PC-3 (cell line): Measurements from ENCODE around the gene RAD50.

Source experiments
- CTCF ChIP-seq: fragments of 300-600 bp; sonication (generic); conservative IDR thresholded peaks from 2 replicates; pipeline ENCODE4 v1.5.1; 2017; ENCODE audit warnings: antibody characterized with exemption, low read depth, mild to moderate bottlenecking, low read length
- EZH2 ChIP-seq: fragments of 300-600 bp; sonication (generic); IDR thresholded peaks from one replicate; pipeline ENCODE4 v1.6.1; 2017; ENCODE audit warnings: antibody characterized with exemption, mild to moderate bottlenecking, low read length; ENCODE audit not compliant: unreplicated experiment
- EZH2phosphoT487 ChIP-seq: fragments of 300-600 bp; sonication (generic); IDR thresholded peaks from 2 replicates; pipeline ENCODE4 v1.6.1; 2018; ENCODE audit warnings: mild to moderate bottlenecking, antibody characterized with exemption, low read length, borderline replicate concordance

DNA sequence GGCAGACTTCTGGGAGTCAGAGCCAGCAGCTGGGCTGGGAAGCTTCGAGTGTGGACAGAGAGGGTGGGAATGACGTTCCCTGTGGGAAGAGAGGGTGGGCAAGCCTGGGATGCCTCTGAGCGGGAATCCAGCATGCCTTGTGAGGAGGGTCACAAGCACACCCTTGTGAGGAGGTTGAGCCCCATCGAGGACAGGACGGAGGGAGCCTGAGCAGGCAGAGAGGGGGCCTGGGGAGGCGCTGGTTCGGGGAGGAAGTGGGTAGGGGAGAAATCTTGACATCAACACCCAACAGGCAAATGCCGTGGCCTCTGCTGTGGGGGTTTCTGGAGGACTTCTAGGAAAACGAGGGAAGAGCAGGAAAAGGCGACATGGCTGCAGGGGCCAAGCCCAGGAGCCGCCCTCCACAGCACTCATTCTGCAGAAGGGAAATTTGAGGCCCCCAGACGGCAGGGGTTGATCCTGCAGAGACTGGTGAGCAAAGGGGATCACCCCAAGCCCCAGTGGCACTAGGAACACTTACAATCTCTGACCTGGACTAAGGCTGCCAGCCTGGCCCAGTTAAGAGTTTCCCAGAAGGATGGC lies 100.1 kb downstream of the RAD50 start:
- TF ChIP-seq CTCF (no peak), EZH2 (no peak), EZH2phosphoT487 (no peak)
